ENCODE data around the gene FBXO15.

Gene FBXO15

DNA sequence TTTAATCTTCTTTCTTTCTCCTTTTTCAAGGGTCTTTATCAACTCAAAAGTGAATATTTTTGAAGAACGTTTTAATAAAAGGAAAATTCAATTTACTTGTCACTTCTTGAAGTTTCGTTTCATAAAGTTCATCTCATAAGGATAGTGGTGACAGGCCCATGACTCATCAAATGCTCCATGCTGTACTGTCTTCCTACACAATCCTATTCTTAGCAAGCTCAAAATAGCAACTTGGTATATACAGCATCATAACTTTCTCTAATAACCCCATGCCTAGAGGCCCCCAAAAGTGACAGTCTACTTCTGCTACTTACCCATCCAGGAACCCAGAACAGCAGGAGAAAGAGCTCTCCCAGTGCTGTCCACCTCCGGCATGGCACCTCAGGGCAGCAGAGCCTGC is 7.7 kb downstream of the FBXO15 start:
- Histone ChIP-seq H3K27ac (ENCODE audit: low read depth, low read length, severe bottlenecking) (no peak overlapping the region), H3K4me1 (ENCODE audit: control insufficient read depth, insufficient read depth, low read length, poor library complexity, severe bottlenecking) (no peaks in the 10 kb centered on the region), H3K4me3 (ENCODE audit: extremely low read depth, insufficient read depth, low read length, poor library complexity, severe bottlenecking) (no peak overlapping the region), H3K9me3 (ENCODE audit: control insufficient read depth, low read length) (no peaks in the 10 kb centered on the region), H3K36me3 (ENCODE audit: control insufficient read depth, insufficient read depth, low read length) (no peaks in the 10 kb centered on the region)
- WGBS, 2 experiments (ENCODE audit: insufficient coverage in 2 of 2): 100% methylated on average over 1 of the region's 3 CpGs; no CpG with 5 or more reads in 1 of the 2 experiments

- Histone ChIP-seq H3K4me3 (ENCODE audit: extremely low read depth, insufficient read depth, low read length, poor library complexity, severe bottlenecking) (no peak overlapping the region), H3K36me3 (ENCODE audit: control insufficient read depth, insufficient read depth, low read length) (no peaks in the 10 kb centered on the region), H3K4me1 (ENCODE audit: control insufficient read depth, insufficient read depth, low read length, poor library complexity, severe bottlenecking) (no peaks in the 10 kb centered on the region), H3K9me3 (ENCODE audit: control insufficient read depth, low read length) (no peaks in the 10 kb centered on the region), H3K27ac (ENCODE audit: low read depth, low read length, severe bottlenecking) (no peak overlapping the region)
- 85% methylated on average over 1 of the region's 2 CpGs; no CpG with 5 or more reads in 1 of the 2 experiments for WGBS, 2 experiments (ENCODE audit: insufficient coverage in 2 of 2)
Measured at GRCh38 chr18:74139411-74139810, 8.2 kb downstream of the FBXO15 start.

- Histone ChIP-seq H3K4me1 (ENCODE audit: control insufficient read depth, insufficient read depth, low read length, poor library complexity, severe bottlenecking) (no peaks in the 10 kb centered on the region), H3K36me3 (ENCODE audit: control insufficient read depth, insufficient read depth, low read length) (no peaks in the 10 kb centered on the region), H3K9me3 (ENCODE audit: control insufficient read depth, low read length) (no peaks in the 10 kb centered on the region), H3K27ac (ENCODE audit: low read depth, low read length, severe bottlenecking) (no peak overlapping the region), H3K4me3 (ENCODE audit: extremely low read depth, insufficient read depth, low read length, poor library complexity, severe bottlenecking) (no peak overlapping the region)
- WGBS, 2 experiments (ENCODE audit: insufficient coverage in 2 of 2): 91 to 94% methylated on average over 7 to 12 of the region's 12 CpGs
Measured at GRCh38 chr18:74137920-74138538, 9.6 kb downstream of the FBXO15 start.

GRCh38 chr18:74132201-74132600 is 15.4 kb downstream of the FBXO15 start:
- Histone ChIP-seq H3K4me1 (ENCODE audit: control insufficient read depth, insufficient read depth, low read length, poor library complexity, severe bottlenecking) (no peaks in the 10 kb centered on the region), H3K4me3 (ENCODE audit: extremely low read depth, insufficient read depth, low read length, poor library complexity, severe bottlenecking) (no peak overlapping the region), H3K27ac (ENCODE audit: low read depth, low read length, severe bottlenecking) (no peak overlapping the region), H3K9me3 (ENCODE audit: control insufficient read depth, low read length) (no peaks in the 10 kb centered on the region), H3K36me3 (ENCODE audit: control insufficient read depth, insufficient read depth, low read length) (no peaks in the 10 kb centered on the region)
- 88 to 100% methylated on average over 1 of the region's 3 CpGs for WGBS, 2 experiments (ENCODE audit: insufficient coverage in 2 of 2)

GRCh38 chr18:74131124-74131523 is 16.5 kb downstream of the FBXO15 start:
- H3K4me3 ChIP-seq (ENCODE audit: extremely low read depth, insufficient read depth, low read length, poor library complexity, severe bottlenecking): no peak overlapping the region
- WGBS, 2 experiments (ENCODE audit: insufficient coverage in 2 of 2): 100% methylated on average over 1 of the region's 3 CpGs; no CpG with 5 or more reads in 1 of the 2 experiments
- no peaks in the 10 kb centered on the region for H3K9me3 ChIP-seq (ENCODE audit: control insufficient read depth, low read length)
- H3K27ac ChIP-seq (ENCODE audit: low read depth, low read length, severe bottlenecking): no peak overlapping the region
- no peaks in the 10 kb centered on the region for H3K36me3 ChIP-seq (ENCODE audit: control insufficient read depth, insufficient read depth, low read length)
- no peaks in the 10 kb centered on the region for H3K4me1 ChIP-seq (ENCODE audit: control insufficient read depth, insufficient read depth, low read length, poor library complexity, severe bottlenecking)

- H3K4me3 ChIP-seq (ENCODE audit: extremely low read depth, insufficient read depth, low read length, poor library complexity, severe bottlenecking): no peak overlapping the region
- 72 to 77% methylated on average over 2 to 3 of the region's 3 CpGs for WGBS, 2 experiments (ENCODE audit: insufficient coverage in 2 of 2)
Measured at GRCh38 chr18:74128159-74128558, 19.5 kb downstream of the FBXO15 start.

GRCh38 chr18:74126684-74127655 is 20.7 kb downstream of the FBXO15 start:
- no peaks in the 10 kb centered on the region for H3K9me3 ChIP-seq (ENCODE audit: control insufficient read depth, low read length)
- 69 to 74% methylated on average over 5 to 9 of the region's 10 CpGs for WGBS, 2 experiments (ENCODE audit: insufficient coverage in 2 of 2)
- no peaks in the 10 kb centered on the region for H3K36me3 ChIP-seq (ENCODE audit: control insufficient read depth, insufficient read depth, low read length)
- H3K4me3 ChIP-seq (ENCODE audit: extremely low read depth, insufficient read depth, low read length, poor library complexity, severe bottlenecking): no peak overlapping the region
- H3K27ac ChIP-seq (ENCODE audit: low read depth, low read length, severe bottlenecking): no peak overlapping the region
- H3K4me1 ChIP-seq (ENCODE audit: control insufficient read depth, insufficient read depth, low read length, poor library complexity, severe bottlenecking): no peaks in the 10 kb centered on the region

More at GRCh38 chr18:74128159-74128558, 19.5 kb downstream of the FBXO15 start:
- Histone ChIP-seq H3K36me3 (ENCODE audit: control insufficient read depth, insufficient read depth, low read length) (no peaks in the 10 kb centered on the region), H3K4me1 (ENCODE audit: control insufficient read depth, insufficient read depth, low read length, poor library complexity, severe bottlenecking) (no peaks in the 10 kb centered on the region), H3K27ac (ENCODE audit: low read depth, low read length, severe bottlenecking) (no peak overlapping the region), H3K9me3 (ENCODE audit: control insufficient read depth, low read length) (no peaks in the 10 kb centered on the region)

DNA sequence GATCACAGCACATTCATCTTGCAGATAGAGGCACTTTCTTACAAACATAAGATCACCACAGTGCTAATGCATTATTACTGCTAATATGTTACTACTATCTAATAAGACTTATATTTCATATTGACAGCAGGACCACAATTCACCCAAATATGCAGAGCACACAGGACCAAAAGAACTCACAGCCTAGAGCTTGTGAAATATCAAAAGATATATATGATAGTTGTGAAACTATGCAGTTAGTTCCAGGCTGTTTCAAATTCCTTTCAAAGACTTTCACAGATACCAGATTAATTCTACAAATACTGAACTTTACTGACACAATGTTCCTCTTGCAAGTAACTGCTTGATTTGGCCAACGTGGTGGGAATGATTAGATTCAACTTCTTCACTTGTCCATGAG is 23.0 kb downstream of the FBXO15 start:
- Histone ChIP-seq H3K27ac (ENCODE audit: low read depth, low read length, severe bottlenecking) (no peak overlapping the region), H3K36me3 (ENCODE audit: control insufficient read depth, insufficient read depth, low read length) (no peaks in the 10 kb centered on the region), H3K4me1 (ENCODE audit: control insufficient read depth, insufficient read depth, low read length, poor library complexity, severe bottlenecking) (no peaks in the 10 kb centered on the region), H3K9me3 (ENCODE audit: control insufficient read depth, low read length) (no peaks in the 10 kb centered on the region), H3K4me3 (ENCODE audit: extremely low read depth, insufficient read depth, low read length, poor library complexity, severe bottlenecking) (no peak overlapping the region)
- 83 to 100% methylated on average over 1 of the region's 1 CpG for WGBS, 2 experiments (ENCODE audit: insufficient coverage in 2 of 2)

GRCh38 chr18:74123200-74123599 is 24.4 kb downstream of the FBXO15 start:
- H3K9me3 ChIP-seq (ENCODE audit: control insufficient read depth, low read length): no peaks in the 10 kb centered on the region
- H3K4me1 ChIP-seq (ENCODE audit: control insufficient read depth, insufficient read depth, low read length, poor library complexity, severe bottlenecking): no peaks in the 10 kb centered on the region
- H3K36me3 ChIP-seq (ENCODE audit: control insufficient read depth, insufficient read depth, low read length): no peaks in the 10 kb centered on the region
- no peak overlapping the region for H3K4me3 ChIP-seq (ENCODE audit: extremely low read depth, insufficient read depth, low read length, poor library complexity, severe bottlenecking)
- H3K27ac ChIP-seq (ENCODE audit: low read depth, low read length, severe bottlenecking): no peak overlapping the region
- WGBS, 2 experiments (ENCODE audit: insufficient coverage in 2 of 2): 100% methylated on average over 2 of the region's 6 CpGs; no CpG with 5 or more reads in 1 of the 2 experiments

DNA sequence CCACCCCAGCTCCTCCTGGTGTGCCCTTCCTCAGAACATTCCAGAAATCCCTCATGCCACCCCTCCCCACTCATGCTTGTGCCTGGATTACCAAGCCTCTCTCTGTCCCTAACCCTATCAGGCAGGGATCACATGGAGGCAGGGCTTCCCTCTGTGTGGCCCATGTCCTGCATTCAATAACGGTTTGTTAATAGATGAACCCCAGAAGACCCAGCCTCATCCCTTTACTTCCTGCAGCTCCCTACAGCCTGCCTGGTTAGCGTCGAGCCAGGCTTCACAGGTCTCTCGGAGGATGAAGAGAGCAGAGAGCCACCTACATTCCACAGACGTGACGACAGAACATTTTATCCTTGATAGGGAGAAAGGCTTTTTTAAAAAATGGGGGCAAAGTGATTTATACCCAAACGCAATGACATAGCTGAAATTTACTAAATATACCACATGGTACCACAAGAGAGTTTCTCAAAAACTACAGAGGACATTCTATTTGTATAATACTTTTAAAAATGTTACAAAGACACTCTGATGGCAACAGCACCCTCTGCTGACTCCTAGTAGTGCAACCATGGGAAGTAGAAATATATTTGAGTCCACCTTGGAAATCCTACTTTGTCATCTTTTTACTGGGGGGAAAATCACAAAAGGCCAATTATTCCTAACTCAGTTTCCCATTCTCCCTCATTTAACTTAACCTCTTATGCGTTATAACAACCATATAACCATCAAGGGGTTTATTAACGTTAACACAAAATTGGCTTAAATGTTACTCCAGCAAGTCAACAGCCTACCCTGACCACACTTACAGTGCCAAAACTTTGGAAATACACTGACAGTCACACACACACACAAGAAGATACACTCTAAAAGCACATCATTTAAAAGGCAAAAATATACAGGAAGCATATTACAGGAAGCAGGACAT is 30.7 kb downstream of the FBXO15 start:
- Histone ChIP-seq H3K4me3 (ENCODE audit: extremely low read depth, insufficient read depth, low read length, poor library complexity, severe bottlenecking) (no peak overlapping the region), H3K36me3 (ENCODE audit: control insufficient read depth, insufficient read depth, low read length) (no peaks in the 10 kb centered on the region), H3K27ac (ENCODE audit: low read depth, low read length, severe bottlenecking) (no peak overlapping the region), H3K9me3 (ENCODE audit: control insufficient read depth, low read length) (peaks cover 8% of the 10 kb centered on the region), H3K4me1 (ENCODE audit: control insufficient read depth, insufficient read depth, low read length, poor library complexity, severe bottlenecking) (peaks cover 4% of the 10 kb centered on the region)
- 35 to 51% methylated on average over 3 to 5 of the region's 9 CpGs for WGBS, 2 experiments (ENCODE audit: insufficient coverage in 2 of 2)

Measured in mesodermal cell (in vitro differentiated cells).